ENCODE measurements around the gene GCAT. TPM values are rescaled to one million over a fixed set of nuclear protein-coding genes. Genes with fewer than 3 reads are reported as not detected.

GCAT gene
- total and polyA plus RNA-seq, 2 of the 13 experiments (the other 11 are each of a cell fraction or from before 2014, with no cell fraction given): 28.0 to 50.3 TPM

DNA sequence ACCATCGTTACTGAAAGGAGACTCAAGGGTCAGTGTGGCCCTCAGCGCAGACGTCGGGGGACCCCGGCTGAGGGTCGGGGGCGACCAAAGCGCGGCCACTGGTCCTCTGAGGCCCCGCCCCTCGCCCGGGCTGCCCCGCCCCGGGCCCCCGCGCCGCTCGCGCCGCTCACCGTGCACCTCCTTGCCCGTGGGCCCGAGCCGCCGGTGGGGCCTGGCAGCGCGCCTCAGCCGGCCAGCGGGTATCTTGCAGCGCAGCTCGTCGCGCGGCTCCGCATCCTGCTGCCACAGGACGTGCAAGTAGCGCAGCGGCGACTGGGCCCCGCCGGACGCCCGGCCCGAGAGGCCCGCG lies 36.0 kb downstream of the GCAT start (continued):
- no peak for TF ChIP-seq ZNF605 (CRISPR knock-in tag; IDR thresholded peaks at IDR 0.05)
- TF ChIP-seq, protein P1, sequence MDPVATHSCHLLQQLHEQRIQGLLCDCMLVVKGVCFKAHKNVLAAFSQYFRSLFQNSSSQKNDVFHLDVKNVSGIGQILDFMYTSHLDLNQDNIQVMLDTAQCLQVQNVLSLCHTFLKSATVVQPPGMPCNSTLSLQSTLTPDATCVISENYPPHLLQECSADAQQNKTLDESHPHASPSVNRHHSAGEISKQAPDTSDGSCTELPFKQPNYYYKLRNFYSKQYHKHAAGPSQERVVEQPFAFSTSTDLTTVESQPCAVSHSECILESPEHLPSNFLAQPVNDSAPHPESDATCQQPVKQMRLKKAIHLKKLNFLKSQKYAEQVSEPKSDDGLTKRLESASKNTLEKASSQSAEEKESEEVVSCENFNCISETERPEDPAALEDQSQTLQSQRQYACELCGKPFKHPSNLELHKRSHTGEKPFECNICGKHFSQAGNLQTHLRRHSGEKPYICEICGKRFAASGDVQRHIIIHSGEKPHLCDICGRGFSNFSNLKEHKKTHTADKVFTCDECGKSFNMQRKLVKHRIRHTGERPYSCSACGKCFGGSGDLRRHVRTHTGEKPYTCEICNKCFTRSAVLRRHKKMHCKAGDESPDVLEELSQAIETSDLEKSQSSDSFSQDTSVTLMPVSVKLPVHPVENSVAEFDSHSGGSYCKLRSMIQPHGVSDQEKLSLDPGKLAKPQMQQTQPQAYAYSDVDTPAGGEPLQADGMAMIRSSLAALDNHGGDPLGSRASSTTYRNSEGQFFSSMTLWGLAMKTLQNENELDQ (CRISPR knock-in tag; IDR thresholded peaks at IDR 0.05; ENCODE audit: borderline replicate concordance): no peak
- TF ChIP-seq, protein P2, sequence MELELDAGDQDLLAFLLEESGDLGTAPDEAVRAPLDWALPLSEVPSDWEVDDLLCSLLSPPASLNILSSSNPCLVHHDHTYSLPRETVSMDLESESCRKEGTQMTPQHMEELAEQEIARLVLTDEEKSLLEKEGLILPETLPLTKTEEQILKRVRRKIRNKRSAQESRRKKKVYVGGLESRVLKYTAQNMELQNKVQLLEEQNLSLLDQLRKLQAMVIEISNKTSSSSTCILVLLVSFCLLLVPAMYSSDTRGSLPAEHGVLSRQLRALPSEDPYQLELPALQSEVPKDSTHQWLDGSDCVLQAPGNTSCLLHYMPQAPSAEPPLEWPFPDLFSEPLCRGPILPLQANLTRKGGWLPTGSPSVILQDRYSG (CRISPR knock-in tag; IDR thresholded peaks at IDR 0.05): no peak
- TF ChIP-seq RBM39 (IDR thresholded peaks at IDR 0.05; ENCODE audit: low read depth, low read length, poor library complexity, severe bottlenecking): no peak
- no peak for TF ChIP-seq SMARCE1 (IDR thresholded peaks at IDR 0.05; ENCODE audit: borderline replicate concordance)
- no peak for TF ChIP-seq ZNF513 (CRISPR knock-in tag; conservative IDR thresholded peaks at IDR 0.05)
- TF ChIP-seq, protein P3, sequence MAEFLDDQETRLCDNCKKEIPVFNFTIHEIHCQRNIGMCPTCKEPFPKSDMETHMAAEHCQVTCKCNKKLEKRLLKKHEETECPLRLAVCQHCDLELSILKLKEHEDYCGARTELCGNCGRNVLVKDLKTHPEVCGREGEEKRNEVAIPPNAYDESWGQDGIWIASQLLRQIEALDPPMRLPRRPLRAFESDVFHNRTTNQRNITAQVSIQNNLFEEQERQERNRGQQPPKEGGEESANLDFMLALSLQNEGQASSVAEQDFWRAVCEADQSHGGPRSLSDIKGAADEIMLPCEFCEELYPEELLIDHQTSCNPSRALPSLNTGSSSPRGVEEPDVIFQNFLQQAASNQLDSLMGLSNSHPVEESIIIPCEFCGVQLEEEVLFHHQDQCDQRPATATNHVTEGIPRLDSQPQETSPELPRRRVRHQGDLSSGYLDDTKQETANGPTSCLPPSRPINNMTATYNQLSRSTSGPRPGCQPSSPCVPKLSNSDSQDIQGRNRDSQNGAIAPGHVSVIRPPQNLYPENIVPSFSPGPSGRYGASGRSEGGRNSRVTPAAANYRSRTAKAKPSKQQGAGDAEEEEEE (CRISPR knock-in tag; IDR thresholded peaks at IDR 0.05; ENCODE audit: borderline replicate concordance): no peak
- no peak for TF ChIP-seq MZF1 (CRISPR knock-in tag; IDR thresholded peaks at IDR 0.05; ENCODE audit: borderline replicate concordance)
- TF ChIP-seq MLLT10 (CRISPR knock-in tag; IDR thresholded peaks at IDR 0.05): no peak
- no peak for TF ChIP-seq ZBTB20 (CRISPR knock-in tag; IDR thresholded peaks at IDR 0.05; ENCODE audit: borderline replicate concordance, low read depth)
